Effector memory CD4-positive, alpha-beta T cell (primary cell): ENCODE measurements around the gene FHL5.

Source experiments
- DNase-seq, 3 donors: peaks; one replicate each; pipeline ENCODE4 v3.0.0-alpha.2; 2020
- H3K27ac ChIP-seq: 2 replicates; pipeline ENCODE4 v1.7.0; 2013; ENCODE audit warnings: mild to moderate bottlenecking, low read length, moderate library complexity; ENCODE audit not compliant: insufficient read depth, poor library complexity, severe bottlenecking
- H3K27me3 ChIP-seq: replicated peaks from 2 replicates; pipeline ENCODE4 v1.7.0; 2013; ENCODE audit warnings: mild to moderate bottlenecking, low read length; ENCODE audit not compliant: insufficient read depth, control insufficient read depth, poor library complexity, severe bottlenecking
- H3K36me3 ChIP-seq: 2 replicates; pipeline ENCODE4 v1.7.0; 2013; ENCODE audit warnings: mild to moderate bottlenecking, low read length, moderate library complexity; ENCODE audit not compliant: control insufficient read depth, insufficient read depth
- H3K4me1 ChIP-seq: 2 replicates; pipeline ENCODE4 v1.7.0; 2013; ENCODE audit warnings: low read length, mild to moderate bottlenecking; ENCODE audit not compliant: control insufficient read depth, insufficient read depth, poor library complexity, severe bottlenecking
- H3K4me3 ChIP-seq: 2 replicates; pipeline ENCODE4 v1.7.0; 2013; ENCODE audit warnings: low read length, low read depth, mild to moderate bottlenecking; ENCODE audit not compliant: insufficient read depth, poor library complexity, severe bottlenecking
- H3K9me3 ChIP-seq: 2 replicates; pipeline ENCODE4 v1.7.0; 2013; ENCODE audit warnings: mild to moderate bottlenecking, low read length, moderate library complexity; ENCODE audit not compliant: control insufficient read depth
- total RNA-seq, 3 donors: gene quantifications; one replicate each; lab custom pipeline; 2026; lab: John Stamatoyannopoulos, UW

FHL5 gene, protein sequence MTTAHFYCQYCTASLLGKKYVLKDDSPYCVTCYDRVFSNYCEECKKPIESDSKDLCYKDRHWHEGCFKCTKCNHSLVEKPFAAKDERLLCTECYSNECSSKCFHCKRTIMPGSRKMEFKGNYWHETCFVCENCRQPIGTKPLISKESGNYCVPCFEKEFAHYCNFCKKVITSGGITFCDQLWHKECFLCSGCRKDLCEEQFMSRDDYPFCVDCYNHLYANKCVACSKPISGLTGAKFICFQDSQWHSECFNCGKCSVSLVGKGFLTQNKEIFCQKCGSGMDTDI
- total RNA-seq, result 0 reads per million in 3 donors

DNA sequence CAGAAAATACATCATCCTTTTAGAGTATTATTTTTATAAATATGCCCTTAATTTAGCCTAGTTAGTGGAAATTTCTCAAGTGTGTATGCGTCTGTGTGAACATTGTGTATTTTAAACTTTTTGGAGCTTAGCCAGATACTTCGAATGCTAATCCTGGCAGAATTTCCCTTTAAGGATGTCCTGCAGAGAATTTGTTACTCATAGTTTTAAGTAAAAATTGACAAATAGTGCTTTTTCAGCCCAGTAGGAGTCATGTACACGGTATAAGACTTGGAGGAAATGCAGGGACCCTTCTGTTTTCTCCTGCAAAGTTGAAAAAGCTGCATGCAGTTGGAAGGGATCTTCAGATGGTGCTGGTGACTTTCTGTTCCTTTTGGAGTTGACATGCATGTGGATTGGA is at the start of gene FHL5:
TSS of gene FHL5 (plus strand) at position 243 of the 400 bp plus-strand sequence. CDS start 40,486 bp downstream, outside the sequence.
- no peaks in the 10 kb centered on the region for H3K4me1 ChIP-seq
- H3K27me3 ChIP-seq, result no peaks in the 10 kb centered on the region
- H3K9me3 ChIP-seq, result no peaks in the 10 kb centered on the region
- no peak for DNase-seq
- no peak within 1 kb of the TSS for H3K27ac ChIP-seq
- no peak within 1 kb of the TSS for H3K4me3 ChIP-seq
- H3K36me3 ChIP-seq, result no peaks in the 10 kb centered on the region

DNA sequence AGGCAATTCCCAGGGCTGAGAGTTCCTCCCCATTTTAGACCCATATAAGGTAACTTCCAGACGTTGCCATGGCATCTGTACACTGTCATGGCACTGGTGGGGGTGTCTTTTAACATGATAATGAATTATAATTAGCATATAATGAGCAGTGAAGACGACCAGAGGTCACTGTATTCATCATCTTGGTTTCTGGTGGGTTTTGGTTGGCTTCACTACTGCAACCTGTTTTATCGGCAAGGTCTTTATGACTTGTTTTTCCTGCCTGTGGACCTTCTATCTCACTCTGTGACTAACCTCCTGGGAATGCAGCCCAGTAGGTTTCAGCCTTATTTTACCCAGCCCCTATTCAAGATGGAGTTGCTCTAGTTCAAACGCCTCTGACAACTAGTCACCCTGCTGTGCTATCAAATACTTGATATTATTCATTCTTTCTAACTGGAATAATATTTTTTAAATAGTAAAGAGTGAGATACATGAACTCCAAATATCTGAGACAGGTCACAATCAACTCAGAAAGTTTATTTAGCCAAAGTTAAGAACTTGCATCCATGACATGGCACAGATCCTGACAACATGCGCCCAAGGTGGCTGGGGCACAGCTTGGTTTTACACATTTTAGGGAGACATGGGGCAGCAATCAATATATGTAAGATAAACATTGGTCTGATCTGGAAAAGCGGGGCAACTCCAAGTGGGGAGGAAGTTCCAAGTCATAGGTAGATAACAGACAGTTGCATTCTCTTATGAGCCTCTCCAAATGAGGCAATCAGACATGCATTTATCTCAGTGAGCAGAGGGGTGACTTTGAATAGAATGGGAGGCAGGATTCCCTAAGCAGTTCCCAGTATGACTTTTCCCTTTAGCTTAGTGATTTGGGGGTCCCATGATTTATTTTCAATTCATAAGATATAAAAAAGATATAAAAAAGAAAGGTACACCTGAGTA is 42.5 kb upstream of the FHL5 start:
- no peaks in the 10 kb centered on the region for H3K9me3 ChIP-seq
- peaks cover 5% of the 10 kb centered on the region for H3K4me1 ChIP-seq
- peak overlapping the region; percentile 65 for H3K4me3 ChIP-seq
- H3K27me3 ChIP-seq, result no peaks in the 10 kb centered on the region
- H3K36me3 ChIP-seq, result peaks cover 3% of the 10 kb centered on the region
- DNase-seq, result no peak
- H3K27ac ChIP-seq, result peak overlapping the region; percentile 92

DNA sequence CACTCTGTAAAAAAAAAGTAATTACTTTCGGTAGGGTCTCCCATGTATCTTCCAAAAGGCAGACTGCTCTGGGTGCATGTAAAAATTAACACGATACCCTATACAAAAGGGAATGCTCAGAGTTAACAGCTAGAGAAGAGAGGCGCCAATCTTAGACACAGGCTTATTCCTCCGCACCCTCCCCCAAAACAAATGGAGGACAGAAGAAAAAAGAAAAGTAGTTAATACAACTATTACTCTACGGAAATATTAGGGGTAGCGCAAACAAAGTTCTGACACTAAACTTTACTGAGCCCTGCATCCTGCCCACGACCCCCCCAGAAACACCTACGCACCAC is 41.7 kb upstream of the FHL5 start:
- H3K27me3 ChIP-seq, result no peaks in the 10 kb centered on the region
- no peaks in the 10 kb centered on the region for H3K9me3 ChIP-seq

DNA sequence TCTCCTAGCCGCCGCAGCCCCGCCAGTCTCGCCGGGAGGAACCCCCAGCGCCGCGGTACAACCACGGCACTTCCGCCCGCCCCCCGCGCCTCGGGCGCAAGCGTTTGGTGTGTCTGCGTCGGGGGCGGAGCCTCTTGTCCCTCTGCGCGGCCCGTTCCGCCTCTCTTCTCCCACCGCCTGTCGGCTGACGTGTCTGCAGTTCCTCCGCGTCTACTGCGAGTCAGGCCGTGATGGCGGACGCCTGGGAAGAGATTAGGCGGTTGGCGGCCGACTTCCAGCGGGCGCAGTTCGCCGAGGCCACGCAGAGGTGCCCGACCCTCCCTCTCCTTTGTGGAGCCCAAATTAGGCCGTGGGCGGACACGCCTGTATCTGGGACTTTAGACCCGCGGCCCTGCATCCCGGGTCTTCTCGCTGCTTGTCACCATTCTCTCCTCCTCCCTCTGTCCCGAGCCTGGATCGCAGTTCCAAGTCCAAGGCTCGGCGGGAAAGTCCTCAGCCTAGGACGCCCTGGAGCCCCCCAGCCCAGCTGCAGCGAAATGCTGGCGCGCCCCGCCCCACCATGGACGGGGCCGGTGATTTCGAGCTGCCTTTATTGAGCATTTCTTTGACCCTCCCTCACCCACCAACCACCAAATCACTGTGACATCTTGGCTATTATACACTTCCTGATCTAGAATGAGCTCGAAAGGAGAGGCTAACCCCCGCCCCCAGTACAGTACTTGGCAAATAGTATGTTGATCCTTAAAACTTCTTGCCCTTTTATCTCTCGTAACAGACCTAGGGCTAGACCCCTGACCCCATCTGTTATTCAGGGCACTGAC is 41.1 kb upstream of the FHL5 start, which contains the start of gene UFL1:
TSS of gene UFL1 (plus strand) at position 163 of the 821 bp plus-strand sequence. CDS start at position 231, 68 bp downstream.
- peak within 1 kb of the TSS; percentile 65 for H3K4me3 ChIP-seq
- DNase-seq, result peak; percentile 90 to 91 (median 91)
- no peaks in the 10 kb centered on the region for H3K9me3 ChIP-seq
- peaks cover 4% of the 10 kb centered on the region for H3K36me3 ChIP-seq
- H3K27me3 ChIP-seq, result no peaks in the 10 kb centered on the region
- H3K4me1 ChIP-seq, result peaks cover 5% of the 10 kb centered on the region
- peak within 1 kb of the TSS; percentile 92 for H3K27ac ChIP-seq

More for the DNA sequence above, 41.7 kb upstream of the FHL5 start:
- H3K4me1 ChIP-seq, result peaks cover 5% of the 10 kb centered on the region
- H3K4me3 ChIP-seq, result peak overlapping the region; percentile 65
- H3K36me3 ChIP-seq, result peaks cover 4% of the 10 kb centered on the region
- H3K27ac ChIP-seq, result peak overlapping the region; percentile 92
- DNase-seq, result no peak

DNA sequence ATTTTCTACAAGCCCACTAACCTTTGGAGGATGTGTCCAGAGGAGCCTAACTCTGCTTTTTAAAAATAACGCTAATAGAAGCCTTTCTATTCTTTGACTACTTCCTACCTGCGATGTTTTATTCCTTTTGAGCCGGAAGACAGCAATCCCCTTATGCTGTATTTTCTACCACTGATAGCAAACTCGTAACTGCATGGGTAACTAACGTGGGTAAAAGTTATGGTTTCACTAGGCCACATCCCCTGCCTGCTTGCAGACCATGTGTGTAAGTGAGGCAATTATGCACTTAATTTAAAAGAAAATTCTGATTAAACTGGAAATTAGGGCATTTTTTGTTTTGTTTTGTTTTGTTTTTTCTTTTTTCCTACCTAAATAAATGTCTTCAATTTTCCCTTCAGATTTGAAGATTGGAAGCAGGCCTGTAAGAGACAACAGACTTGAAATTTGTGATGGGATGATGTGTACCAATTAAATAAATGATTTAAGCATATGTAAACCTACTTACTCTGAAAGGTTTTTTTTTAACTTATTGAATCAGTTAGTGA is 40.4 kb upstream of the FHL5 start:
- peaks cover 5% of the 10 kb centered on the region for H3K4me1 ChIP-seq
- no peaks in the 10 kb centered on the region for H3K9me3 ChIP-seq
- H3K27me3 ChIP-seq, result no peaks in the 10 kb centered on the region
- peak overlapping the region; percentile 92 for H3K27ac ChIP-seq
- DNase-seq, result no peak
- peak overlapping the region; percentile 65 for H3K4me3 ChIP-seq
- H3K36me3 ChIP-seq, result peaks cover 4% of the 10 kb centered on the region

DNA sequence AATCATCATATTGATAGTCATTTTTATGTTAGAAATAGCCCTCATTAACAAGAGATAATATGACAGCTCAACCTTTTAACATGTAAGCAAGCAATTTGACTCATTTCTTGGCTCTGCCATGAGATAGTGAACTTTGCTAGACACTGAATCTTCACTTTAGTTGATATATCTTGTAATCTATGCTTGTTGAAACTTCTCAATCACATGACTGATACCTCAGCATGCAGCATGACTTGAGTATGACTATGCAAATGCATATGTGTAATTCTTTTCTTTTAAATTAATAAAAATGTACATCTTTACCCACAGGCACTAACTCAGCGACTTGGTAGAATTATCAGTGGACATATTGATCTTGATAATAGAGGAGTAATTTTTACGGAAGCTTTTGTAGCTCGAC is 34.7 kb upstream of the FHL5 start:
- Histone ChIP-seq H3K4me3 (no peak overlapping the region), H3K27me3 (no peaks in the 10 kb centered on the region), H3K27ac (no peak overlapping the region), H3K9me3 (no peaks in the 10 kb centered on the region), H3K36me3 (peaks cover 31% of the 10 kb centered on the region), H3K4me1 (no peaks in the 10 kb centered on the region)
- DNase-seq, result no peak

DNA sequence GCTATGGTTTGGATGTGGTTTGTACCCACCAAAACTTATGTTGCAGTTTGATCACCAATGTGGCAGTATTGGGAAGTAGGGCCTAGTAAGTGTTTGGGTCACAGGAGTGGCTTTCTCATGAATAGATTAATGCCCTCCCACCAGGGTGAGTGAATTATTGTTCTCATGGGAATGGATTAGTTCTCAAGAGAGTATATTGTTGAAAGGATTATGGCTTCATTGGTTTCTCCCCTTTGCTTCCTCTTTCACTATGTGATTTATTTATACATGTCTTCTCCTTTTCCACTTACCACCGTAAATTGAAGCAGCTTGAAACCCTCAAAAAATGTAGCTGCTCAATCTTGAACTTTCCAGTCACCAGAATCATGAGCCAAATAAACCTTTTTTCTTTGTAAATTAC is 30.5 kb upstream of the FHL5 start:
- Histone ChIP-seq H3K36me3 (peaks cover 31% of the 10 kb centered on the region), H3K9me3 (no peaks in the 10 kb centered on the region), H3K4me3 (no peak overlapping the region), H3K27me3 (no peaks in the 10 kb centered on the region), H3K27ac (no peak overlapping the region), H3K4me1 (no peaks in the 10 kb centered on the region)
- no peak for DNase-seq

DNA sequence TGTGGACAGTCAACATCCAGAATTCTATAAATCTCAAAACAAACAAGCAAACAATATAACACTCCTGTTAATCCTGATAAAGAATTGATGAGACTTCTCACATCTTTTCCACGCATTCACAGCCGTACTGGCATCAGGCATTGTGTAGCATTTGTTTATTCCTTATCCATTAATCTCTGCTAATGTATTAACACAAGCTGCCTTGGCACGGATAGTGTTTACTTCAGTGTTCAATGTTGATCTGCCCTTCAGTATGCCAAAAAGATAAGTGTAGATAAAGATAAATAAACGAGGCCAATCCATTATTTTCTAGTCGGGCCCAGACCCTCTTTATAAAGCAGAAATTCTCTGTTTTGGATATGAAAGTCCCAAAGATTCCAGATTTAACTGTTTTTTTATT is 25.2 kb upstream of the FHL5 start:
- Histone ChIP-seq H3K4me1 (no peaks in the 10 kb centered on the region), H3K36me3 (peaks cover 31% of the 10 kb centered on the region), H3K4me3 (no peak overlapping the region), H3K27ac (no peak overlapping the region), H3K9me3 (no peaks in the 10 kb centered on the region), H3K27me3 (no peaks in the 10 kb centered on the region)
- DNase-seq, result no peak

DNA sequence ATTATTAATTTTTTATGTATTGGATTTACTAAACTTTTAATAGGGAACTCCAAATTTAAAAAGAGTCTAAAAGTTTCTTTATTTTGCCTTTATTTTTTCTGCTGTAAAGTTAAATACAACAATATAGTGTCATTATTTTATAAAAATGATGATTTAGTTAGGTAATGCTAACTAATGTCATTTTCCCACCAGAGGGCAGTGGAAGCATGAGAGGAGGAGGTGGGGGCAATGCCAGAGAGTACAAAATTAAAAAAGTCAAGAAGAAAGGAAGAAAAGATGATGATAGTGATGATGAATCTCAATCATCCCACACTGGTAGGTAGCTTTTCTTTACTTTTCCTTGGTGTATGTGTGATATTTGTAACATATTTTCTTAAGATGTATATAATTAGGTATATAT is 20.2 kb upstream of the FHL5 start:
- H3K27ac ChIP-seq, result no peak overlapping the region
- no peak for DNase-seq
- no peaks in the 10 kb centered on the region for H3K4me1 ChIP-seq
- H3K27me3 ChIP-seq, result no peaks in the 10 kb centered on the region
- peaks cover 50% of the 10 kb centered on the region for H3K36me3 ChIP-seq
- H3K4me3 ChIP-seq, result no peak overlapping the region
- H3K9me3 ChIP-seq, result no peaks in the 10 kb centered on the region
